Measurements from ENCODE around the gene BDH2. TPM values are rescaled to one million over a fixed set of nuclear protein-coding genes. Genes with fewer than 3 reads are reported as not detected.

Gene BDH2
- total and polyA plus RNA-seq, 2 donors = 80.2 to 81.6 TPM

Other genes with a start within 250 kb of the BDH2 start
- 35.2 TPM for gene CISD2, start 230.8 kb downstream of the BDH2 start, total RNA-seq
- 28.8 TPM for gene CISD2, start 230.8 kb downstream of the BDH2 start, polyA plus RNA-seq
- gene SLC9B1, start 80.1 kb downstream of the BDH2 start, total RNA-seq = 4.3 TPM
- gene SLC9B1, start 80.1 kb downstream of the BDH2 start, polyA plus RNA-seq = 2.4 TPM
- gene SLC9B2, start 23.1 kb downstream of the BDH2 start, total RNA-seq = 6.4 TPM
- 4.7 TPM for gene SLC9B2, start 23.1 kb downstream of the BDH2 start, polyA plus RNA-seq
- 21.2 TPM for gene CENPE, start 98.5 kb upstream of the BDH2 start, total RNA-seq
- gene CENPE, start 98.5 kb upstream of the BDH2 start, polyA plus RNA-seq = 2.5 TPM

Measured in thymus (tissue), 2 donors.